Lower leg skin (tissue), 3 donors: ENCODE results near the gene PLEKHO1.

Experiments used
- POLR2A ChIP-seq, 2 donors: fragments of 450-650 bp; IDR thresholded peaks; one replicate each; pipeline ENCODE4 v1.6.1; 2016 to 2017; ENCODE audit warnings: antibody characterized with exemption in 2 of 2, mild to moderate bottlenecking in 1 of 2, moderate library complexity in 1 of 2
- TF ChIP-seq, protein P1 (sequence below), 3 donors: fragments of 450-650 bp; IDR thresholded peaks; one replicate each; pipeline ENCODE4 v1.5.1; 2016; ENCODE audit warnings: antibody characterized with exemption in 3 of 3, mild to moderate bottlenecking in 3 of 3, moderate library complexity in 2 of 3

DNA sequence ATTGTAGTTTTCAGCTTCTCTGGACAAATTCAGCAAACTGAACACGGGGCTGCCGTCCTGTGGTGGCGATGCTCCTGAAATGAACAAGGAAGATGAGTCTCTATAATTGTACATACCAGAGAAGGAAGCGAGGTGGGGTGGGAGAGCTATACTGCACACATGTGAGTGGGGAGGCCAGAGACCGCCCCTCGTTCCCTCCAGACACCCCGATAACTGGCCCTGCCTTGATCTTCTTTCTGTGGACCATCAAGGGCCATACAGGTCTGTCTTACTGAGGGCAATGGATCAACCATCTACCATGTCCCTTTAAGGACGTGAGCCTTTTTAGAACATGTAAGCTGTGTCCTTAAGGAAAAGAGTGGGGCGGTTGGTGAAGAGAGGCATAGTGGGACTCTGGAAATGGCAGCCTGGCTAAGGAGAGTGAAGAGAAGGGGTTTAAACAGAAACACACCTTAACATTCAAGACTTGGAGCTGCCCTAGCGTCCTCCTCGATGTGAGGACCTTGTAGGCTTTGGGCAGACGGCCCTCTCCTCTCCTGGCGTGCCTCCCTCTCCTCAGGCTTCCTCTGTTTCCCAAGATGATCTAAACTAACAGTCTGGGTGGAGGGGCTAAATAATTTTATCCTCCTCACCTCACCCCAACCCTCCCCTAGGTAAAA, 5.8 kb downstream of the PLEKHO1 start:
- TF ChIP-seq, protein P1, sequence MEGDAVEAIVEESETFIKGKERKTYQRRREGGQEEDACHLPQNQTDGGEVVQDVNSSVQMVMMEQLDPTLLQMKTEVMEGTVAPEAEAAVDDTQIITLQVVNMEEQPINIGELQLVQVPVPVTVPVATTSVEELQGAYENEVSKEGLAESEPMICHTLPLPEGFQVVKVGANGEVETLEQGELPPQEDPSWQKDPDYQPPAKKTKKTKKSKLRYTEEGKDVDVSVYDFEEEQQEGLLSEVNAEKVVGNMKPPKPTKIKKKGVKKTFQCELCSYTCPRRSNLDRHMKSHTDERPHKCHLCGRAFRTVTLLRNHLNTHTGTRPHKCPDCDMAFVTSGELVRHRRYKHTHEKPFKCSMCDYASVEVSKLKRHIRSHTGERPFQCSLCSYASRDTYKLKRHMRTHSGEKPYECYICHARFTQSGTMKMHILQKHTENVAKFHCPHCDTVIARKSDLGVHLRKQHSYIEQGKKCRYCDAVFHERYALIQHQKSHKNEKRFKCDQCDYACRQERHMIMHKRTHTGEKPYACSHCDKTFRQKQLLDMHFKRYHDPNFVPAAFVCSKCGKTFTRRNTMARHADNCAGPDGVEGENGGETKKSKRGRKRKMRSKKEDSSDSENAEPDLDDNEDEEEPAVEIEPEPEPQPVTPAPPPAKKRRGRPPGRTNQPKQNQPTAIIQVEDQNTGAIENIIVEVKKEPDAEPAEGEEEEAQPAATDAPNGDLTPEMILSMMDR (IDR thresholded peaks at IDR 0.05), result no peak
- no peak for TF ChIP-seq POLR2A (IDR thresholded peaks at IDR 0.05)
